SK-N-SH treated with all-trans-retinoic acid at 6 μM for 48 hours (cell line): ENCODE results near the gene IQCH.

ENCODE experiments used
- ARNTL ChIP-seq: fragments of 450-650 bp; formaldehyde crosslinking; IDR thresholded peaks from 2 replicates; pipeline ENCODE4 v1.5.0; 2020; ENCODE audit warnings: low read depth, mild to moderate bottlenecking, moderate library complexity, borderline replicate concordance
- BACH2 ChIP-seq: fragments of 250-450 bp; sonication (Bioruptor Pico); IDR thresholded peaks from 2 replicates; pipeline ENCODE4 v1.9.0; 2021; ENCODE audit warnings: mild to moderate bottlenecking, borderline replicate concordance
- CREB5 ChIP-seq: fragments of 250-450 bp; sonication (Bioruptor Pico); IDR thresholded peaks from 2 replicates; pipeline ENCODE4 v1.5.1; 2020; ENCODE audit warnings: low read depth, mild to moderate bottlenecking, moderate library complexity
- CSRNP3 ChIP-seq: fragments of 250-450 bp; sonication (Bioruptor Pico); IDR thresholded peaks from 2 replicates; pipeline ENCODE4 v1.5.1; 2021; ENCODE audit warnings: mild to moderate bottlenecking, moderate library complexity
- OSR1 ChIP-seq: fragments of 250-450 bp; sonication (Bioruptor Pico); IDR thresholded peaks from 2 replicates; pipeline ENCODE4 v1.8.0; 2022; ENCODE audit warnings: moderate library complexity, mild to moderate bottlenecking, inconsistent platforms
- PATZ1 ChIP-seq: fragments of 250-450 bp; sonication (Bioruptor Pico); IDR thresholded peaks from 2 replicates; pipeline ENCODE4 v1.8.0; 2020; ENCODE audit warnings: mild to moderate bottlenecking, moderate library complexity, borderline replicate concordance
- ZC3H10 ChIP-seq: fragments of 250-450 bp; sonication (Bioruptor Pico); IDR thresholded peaks from 2 replicates; pipeline ENCODE4 v1.5.1; 2021; ENCODE audit warnings: mild to moderate bottlenecking, moderate library complexity
- ZFP30 ChIP-seq: fragments of 450-650 bp; formaldehyde crosslinking; IDR thresholded peaks from 2 replicates; pipeline ENCODE4 v1.5.0; 2022; ENCODE audit warnings: mild to moderate bottlenecking, moderate library complexity
- ZNF8 ChIP-seq: fragments of 450-650 bp; formaldehyde crosslinking; IDR thresholded peaks from 2 replicates; pipeline ENCODE4 v1.5.0; 2020; ENCODE audit warnings: mild to moderate bottlenecking, moderate library complexity

- TF ChIP-seq ZFP30 (CRISPR knock-in tag) (no peak), PATZ1 (CRISPR knock-in tag) (no peak), ZC3H10 (CRISPR knock-in tag) (no peak), OSR1 (no peak), CSRNP3 (CRISPR knock-in tag) (no peak), ARNTL (CRISPR knock-in tag) (no peak), BACH2 (no peak), CREB5 (CRISPR knock-in tag) (no peak), ZNF8 (no peak)
These were observed 57.1 kb downstream of the IQCH start for GRCh38 chr15:67311731-67312130.
